ENCODE measurements around the gene PVALEF. TPM values are rescaled to one million over a fixed set of nuclear protein-coding genes. Genes with fewer than 3 reads are reported as not detected.

The PVALEF gene
- total RNA-seq, 1 donor = not detected

GRCh38 chr17:81212365-81212764, 47.1 kb downstream of the PVALEF start:
- DNase-seq (ENCODE audit: low read depth) = no peak
- H3K4me3 ChIP-seq (ENCODE audit: low read depth, low read length) = no peak overlapping the region
- TF ChIP-seq CTCF (IDR thresholded peaks at IDR 0.05; ENCODE audit: insufficient read depth, low read depth, low read length) = no peak

- no peak overlapping the region for H3K4me3 ChIP-seq (ENCODE audit: low read depth, low read length)
- DNase-seq (ENCODE audit: low read depth) = no peak
- no peak for TF ChIP-seq CTCF (IDR thresholded peaks at IDR 0.05; ENCODE audit: insufficient read depth, low read depth, low read length)
Measured at GRCh38 chr17:81213978-81214377, 48.7 kb downstream of the PVALEF start.

- no peak overlapping the region for H3K4me3 ChIP-seq (ENCODE audit: low read depth, low read length)
- TF ChIP-seq CTCF (IDR thresholded peaks at IDR 0.05; ENCODE audit: insufficient read depth, low read depth, low read length) = no peak
- DNase-seq (ENCODE audit: low read depth) = no peak
Measured at GRCh38 chr17:81217491-81217890, 52.2 kb downstream of the PVALEF start.

- TF ChIP-seq CTCF (IDR thresholded peaks at IDR 0.05; ENCODE audit: insufficient read depth, low read depth, low read length) = no peak
- H3K4me3 ChIP-seq (ENCODE audit: low read depth, low read length) = no peak overlapping the region
- DNase-seq (ENCODE audit: low read depth) = no peak
Measured at GRCh38 chr17:81218459-81218858, 53.2 kb downstream of the PVALEF start.

GRCh38 chr17:81218991-81219390, 53.7 kb downstream of the PVALEF start:
- no peak for DNase-seq (ENCODE audit: low read depth)

GRCh38 chr17:81219476-81220180, 54.3 kb downstream of the PVALEF start:
- no peak for DNase-seq (ENCODE audit: low read depth)
- TF ChIP-seq CTCF (IDR thresholded peaks at IDR 0.05; ENCODE audit: insufficient read depth, low read depth, low read length) = no peak
- H3K4me3 ChIP-seq (ENCODE audit: low read depth, low read length) = no peak overlapping the region

More at GRCh38 chr17:81218991-81219390, 53.7 kb downstream of the PVALEF start:
- no peak overlapping the region for H3K4me3 ChIP-seq (ENCODE audit: low read depth, low read length)
- TF ChIP-seq CTCF (IDR thresholded peaks at IDR 0.05; ENCODE audit: insufficient read depth, low read depth, low read length) = no peak

GRCh38 chr17:81221371-81221841, 56.1 kb downstream of the PVALEF start:
- no peak for DNase-seq (ENCODE audit: low read depth)
- TF ChIP-seq CTCF (IDR thresholded peaks at IDR 0.05; ENCODE audit: insufficient read depth, low read depth, low read length) = no peak
- H3K4me3 ChIP-seq (ENCODE audit: low read depth, low read length) = peak overlapping the region; percentile 73
